ENCODE data around the gene UBTD1. TPM values are rescaled to one million over a fixed set of nuclear protein-coding genes. Genes with fewer than 3 reads are reported as not detected.

UBTD1 gene
- total RNA-seq, 1 experiment from 2014 or later = 19.0 TPM

DNA sequence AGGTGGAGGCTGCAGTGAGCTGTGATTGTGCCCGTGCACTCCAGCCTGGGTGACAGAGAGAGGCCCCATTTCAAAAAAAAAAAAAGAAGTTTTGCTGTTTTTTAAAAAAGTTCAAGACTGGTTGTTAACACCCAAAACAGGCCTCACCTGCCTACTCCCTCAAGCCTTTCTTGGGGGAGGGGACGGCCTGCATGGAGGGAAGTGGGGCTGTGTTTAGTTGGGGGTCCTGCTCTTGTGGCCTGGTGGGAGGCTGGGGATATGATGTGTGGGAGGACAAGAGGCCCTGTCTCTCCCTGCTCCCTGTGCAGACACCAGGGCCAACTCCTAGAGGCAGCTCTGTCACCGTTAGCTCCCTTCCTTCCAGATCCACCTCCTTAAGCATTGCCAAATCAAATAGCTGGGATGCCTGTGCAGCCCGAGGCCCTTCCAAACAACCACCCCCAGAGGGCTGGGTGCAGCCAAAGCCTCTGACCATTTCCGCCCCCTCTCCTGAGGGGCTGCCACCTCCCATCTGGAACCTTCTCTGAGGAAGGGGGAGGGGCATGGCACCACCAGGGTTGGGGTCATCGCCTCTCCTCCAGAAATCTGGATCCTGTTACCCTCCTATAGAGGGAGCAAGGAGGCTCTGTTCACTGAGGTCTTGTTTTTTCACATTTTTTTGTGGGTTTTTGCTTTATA, 40.9 kb downstream of the UBTD1 start:
- H3K9ac ChIP-seq (ENCODE audit: extremely low read depth, insufficient read length, low read length) = no peak overlapping the region
- no peak overlapping the region for H2BK15ac ChIP-seq (ENCODE audit: low read depth, low read length)
- no peak overlapping the region for H4K5ac ChIP-seq (ENCODE audit: insufficient read length, low read depth, low read length)
- Mint-ChIP-seq H3K4me1 (peaks cover 37 to 49% of the 10 kb centered on the region in 2 experiments), H3K36me3 (ENCODE audit: insufficient read depth in 1 of 3, low read depth in 3 of 3) (no peaks in the 10 kb centered on the region; a peak in 1 of 7 replicates), H3K27ac (peak overlapping the region; percentile 52 to 94 (median 80); a peak in 5 of 7 replicates), H3K9me3 (no peaks in the 10 kb centered on the region), H3K27me3 (ENCODE audit: low read depth) (no peaks in the 10 kb centered on the region), H3K4me3 (peak overlapping the region in 1 of 2 experiments; percentile 55; a peak in 1 of 5 replicates)
- H3K14ac ChIP-seq (ENCODE audit: insufficient read depth, low read length) = peak overlapping the region; percentile 71; the same call in 1 of the 2 replicates
- no peak overlapping the region for H3K27ac ChIP-seq (ENCODE audit: insufficient read length, low read depth, low read length)
- no peak overlapping the region for H3K23ac ChIP-seq (ENCODE audit: insufficient read length, low read depth, low read length)
- H3K79me2 ChIP-seq (ENCODE audit: insufficient read depth, low read length) = no peaks in the 10 kb centered on the region; the same call in 1 of the 2 replicates
- no peak overlapping the region for H2BK120ac ChIP-seq (ENCODE audit: low read depth, low read length, poor library complexity, severe bottlenecking)
- no CpG with 5 or more reads among the region's 6 CpGs for WGBS (ENCODE audit: extremely low coverage, insufficient read length, low lambda C conversion rate)
- no peak overlapping the region for H2AK5ac ChIP-seq (ENCODE audit: insufficient read length, low read length)
- no peaks in the 10 kb centered on the region for H3K79me1 ChIP-seq (ENCODE audit: insufficient read depth, low read depth, low read length, poor library complexity, severe bottlenecking)
- no peak overlapping the region for H3T11ph ChIP-seq (ENCODE audit: low read length)
- no peaks in the 10 kb centered on the region for H3K9me3 ChIP-seq (ENCODE audit: control insufficient read depth, low read depth, low read length)
- H4K91ac ChIP-seq (ENCODE audit: insufficient read length, low read depth, low read length) = no peak overlapping the region
- H4K8ac ChIP-seq (replicated peaks; ENCODE audit: insufficient read length, low read depth, low read length) = no peak overlapping the region
- no peak overlapping the region for H3K4ac ChIP-seq (ENCODE audit: low read depth, low read length)
- no peak overlapping the region for H2BK20ac ChIP-seq (ENCODE audit: low read depth, low read length, poor library complexity, severe bottlenecking)
- no peak overlapping the region for H3K4me2 ChIP-seq (ENCODE audit: insufficient read depth, insufficient read length, low read length)
- H4K20me1 ChIP-seq (ENCODE audit: control insufficient read depth, insufficient read depth, insufficient read length) = no peaks in the 10 kb centered on the region
- H3K23me2 ChIP-seq (ENCODE audit: insufficient read length, low read depth, low read length, poor library complexity, severe bottlenecking) = no peaks in the 10 kb centered on the region
- peak overlapping the region; percentile 35 for H3K18ac ChIP-seq (ENCODE audit: insufficient read length, low read depth, low read length)
- no peaks in the 10 kb centered on the region for H3K27me3 ChIP-seq (ENCODE audit: insufficient read depth, low read length)
- TF ChIP-seq, protein P1, sequence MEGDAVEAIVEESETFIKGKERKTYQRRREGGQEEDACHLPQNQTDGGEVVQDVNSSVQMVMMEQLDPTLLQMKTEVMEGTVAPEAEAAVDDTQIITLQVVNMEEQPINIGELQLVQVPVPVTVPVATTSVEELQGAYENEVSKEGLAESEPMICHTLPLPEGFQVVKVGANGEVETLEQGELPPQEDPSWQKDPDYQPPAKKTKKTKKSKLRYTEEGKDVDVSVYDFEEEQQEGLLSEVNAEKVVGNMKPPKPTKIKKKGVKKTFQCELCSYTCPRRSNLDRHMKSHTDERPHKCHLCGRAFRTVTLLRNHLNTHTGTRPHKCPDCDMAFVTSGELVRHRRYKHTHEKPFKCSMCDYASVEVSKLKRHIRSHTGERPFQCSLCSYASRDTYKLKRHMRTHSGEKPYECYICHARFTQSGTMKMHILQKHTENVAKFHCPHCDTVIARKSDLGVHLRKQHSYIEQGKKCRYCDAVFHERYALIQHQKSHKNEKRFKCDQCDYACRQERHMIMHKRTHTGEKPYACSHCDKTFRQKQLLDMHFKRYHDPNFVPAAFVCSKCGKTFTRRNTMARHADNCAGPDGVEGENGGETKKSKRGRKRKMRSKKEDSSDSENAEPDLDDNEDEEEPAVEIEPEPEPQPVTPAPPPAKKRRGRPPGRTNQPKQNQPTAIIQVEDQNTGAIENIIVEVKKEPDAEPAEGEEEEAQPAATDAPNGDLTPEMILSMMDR (conservative IDR thresholded peaks at IDR 0.05) = peak; percentile 53
- DNase-seq = peak; percentile 77
- H2BK12ac ChIP-seq (ENCODE audit: insufficient read length, low read depth, low read length) = no peak overlapping the region
- no peak overlapping the region for H3K56ac ChIP-seq (ENCODE audit: insufficient read length, low read depth, low read length)
- no peak overlapping the region for H2AFZ ChIP-seq (ENCODE audit: low read length)
- no peaks in the 10 kb centered on the region; the same call in 1 of the 2 replicates for H3K4me1 ChIP-seq (ENCODE audit: insufficient read depth, low read length)
- H2BK5ac ChIP-seq (ENCODE audit: insufficient read length, low read length) = no peak overlapping the region
